ENCODE measurements around the gene CDIPT.

- TF ChIP-seq CTCF (conservative IDR thresholded peaks at IDR 0.05; ENCODE audit: low read length) (no peak), EZH2phosphoT487 (IDR thresholded peaks at IDR 0.05; ENCODE audit: borderline replicate concordance, low read depth, low read length) (no peak)
Observed at GRCh38 chr16:29849505-29849904, 13.5 kb downstream of the CDIPT start.
